ENCODE measurements around the gene RNF121.

DNA sequence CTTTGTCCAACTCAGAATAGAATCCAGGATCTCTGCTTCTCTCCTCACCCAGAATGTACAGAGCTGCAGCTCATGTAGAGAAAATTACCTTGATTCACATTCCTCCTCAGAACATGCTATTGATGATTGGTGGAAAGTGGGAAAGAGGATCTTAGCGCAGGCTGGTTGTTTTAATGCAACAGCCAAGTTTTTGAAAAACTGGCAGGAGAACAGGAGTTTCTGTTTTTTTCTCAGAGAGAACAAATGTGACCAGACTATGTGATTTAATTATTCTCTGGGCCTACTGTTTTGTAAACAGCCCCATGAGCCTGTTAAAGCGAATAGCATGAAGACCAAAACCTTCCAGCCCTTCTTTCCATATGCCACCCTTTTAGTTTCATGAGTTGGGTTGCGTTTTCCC lies 50.8 kb downstream of the RNF121 start:
- TF ChIP-seq CTCF (IDR thresholded peaks at IDR 0.05) (no peak), POLR2A (IDR thresholded peaks at IDR 0.05) (no peak)
